HepG2 (cell line): Measurements from ENCODE around the gene WDR43. TPM values are rescaled to one million over a fixed set of nuclear protein-coding genes. Genes with fewer than 3 reads are reported as not detected.
A peak's percentile ranks its signal among the peaks of the same experiment; 100 is the strongest.

ENCODE experiments used
- FOXA1 ChIP-seq, 2 experiments: fragments of 450-650 bp in 1 of 2; sonication (generic) in 1 of 2; formaldehyde crosslinking in 1 of 2; IDR thresholded peaks; 2 replicates each; pipeline versions ENCODE4 v1.4.0 to v1.6.1; 2016 to 2020; ENCODE audit warnings: missing genetic modification reagents in 1 of 2
- JDP2 ChIP-seq: sonication (generic); formaldehyde crosslinking; IDR thresholded peaks from 2 replicates; pipeline ENCODE4 v1.8.1; 2022; ENCODE audit warnings: missing genetic modification reagents, borderline replicate concordance
- LCORL ChIP-seq, 2 experiments: fragments of 450-650 bp in 1 of 2; sonication (generic) in 1 of 2; formaldehyde crosslinking in 1 of 2; IDR thresholded peaks; 2 replicates each; pipeline versions ENCODE4 v1.5.0 to v1.6.1; 2017 to 2020; ENCODE audit warnings: antibody characterized with exemption in 1 of 2, missing genetic modification reagents in 1 of 2
- POGZ ChIP-seq: sonication (generic); formaldehyde crosslinking; IDR thresholded peaks from 2 replicates; pipeline ENCODE4 v1.4.0; 2020; ENCODE audit warnings: mild to moderate bottlenecking, missing genetic modification reagents
- POLR2AphosphoS2 ChIP-seq: IDR thresholded peaks from 2 replicates; pipeline ENCODE4 v1.6.1; 2011; ENCODE audit warnings: low read depth, low read length, improper control_type of control experiment
- RBM22 ChIP-seq: fragments of 200-400 bp; formaldehyde crosslinking; optimal IDR thresholded peaks from 2 replicates; pipeline ENCODE3; 2017; ENCODE audit warnings: mild to moderate bottlenecking, low read length, moderate library complexity
- SMC3 ChIP-seq: IDR thresholded peaks from 2 replicates; pipeline ENCODE4 v1.6.1; 2011; ENCODE audit warnings: low read length, improper control_type of control experiment
- ZNF331 ChIP-seq: sonication (generic); formaldehyde crosslinking; IDR thresholded peaks from 2 replicates; pipeline ENCODE4 v1.4.0; 2020; ENCODE audit warnings: missing genetic modification reagents
- ZNF501 ChIP-seq: sonication (generic); formaldehyde crosslinking; IDR thresholded peaks from 2 replicates; pipeline ENCODE4 v1.5.1; 2020; ENCODE audit warnings: mild to moderate bottlenecking, moderate library complexity, missing genetic modification reagents
- ZNF670 ChIP-seq: sonication (generic); formaldehyde crosslinking; IDR thresholded peaks from 2 replicates; pipeline ENCODE4 v1.8.0; 2022; ENCODE audit warnings: mild to moderate bottlenecking, missing genetic modification reagents, borderline replicate concordance
- polyA plus RNA-seq, 8 experiments: library from polyadenylated mRNA; depleted of rRNA in 3 of 8; stranded (reverse) in 7 of 8; unstranded in 1 of 8; fragments of >200 nt; fragmentation: Illumina TruSeq in 4 of 8; extraction: Trizol in 4 of 8; gene quantifications; 2 replicates each; pipeline versions ENCODE4 v1.2.1 to v1.2.3, GENCODE V29; 2011 to 2016; ENCODE audit warnings: low read depth in 4 of 8, missing spikeins in 1 of 8, mixed read lengths in 1 of 8; ENCODE audit not compliant: insufficient read depth in 1 of 8
- total RNA-seq, 5 experiments: library from RNA; depleted of rRNA; stranded (reverse); fragments of >200 nt; fragmentation: Illumina TruSeq; extraction: Trizol; gene quantifications; 2 replicates each; pipeline ENCODE4 v1.2.3, GENCODE V29; 2016; ENCODE audit warnings: low read depth in 1 of 5
- TF ChIP-seq, protein P1 (sequence below), 2 experiments: sonication (generic) in 1 of 2; formaldehyde crosslinking in 1 of 2; IDR thresholded peaks; 2 replicates each; pipeline versions ENCODE4 v1.4.0 to v1.6.1; 2018 to 2020; ENCODE audit warnings: missing genetic modification reagents in 2 of 2, borderline replicate concordance in 1 of 2, low read depth in 1 of 2, mild to moderate bottlenecking in 1 of 2, missing biosample characterization in 1 of 2
- TF ChIP-seq, protein P2 (sequence below): sonication (generic); formaldehyde crosslinking; IDR thresholded peaks from 2 replicates; pipeline ENCODE4 v1.5.1; 2020; ENCODE audit warnings: missing genetic modification reagents, mild to moderate bottlenecking, borderline replicate concordance
- TF ChIP-seq, protein P3 (sequence below): sonication (generic); formaldehyde crosslinking; IDR thresholded peaks from 2 replicates; pipeline ENCODE4 v1.4.0; 2020; ENCODE audit warnings: missing genetic modification reagents, borderline replicate concordance

The WDR43 gene
- total and polyA plus RNA-seq, 2 of the 13 experiments (the other 11 are each of a cell fraction or from before 2014, with no cell fraction given), result 121 to 167 TPM

DNA sequence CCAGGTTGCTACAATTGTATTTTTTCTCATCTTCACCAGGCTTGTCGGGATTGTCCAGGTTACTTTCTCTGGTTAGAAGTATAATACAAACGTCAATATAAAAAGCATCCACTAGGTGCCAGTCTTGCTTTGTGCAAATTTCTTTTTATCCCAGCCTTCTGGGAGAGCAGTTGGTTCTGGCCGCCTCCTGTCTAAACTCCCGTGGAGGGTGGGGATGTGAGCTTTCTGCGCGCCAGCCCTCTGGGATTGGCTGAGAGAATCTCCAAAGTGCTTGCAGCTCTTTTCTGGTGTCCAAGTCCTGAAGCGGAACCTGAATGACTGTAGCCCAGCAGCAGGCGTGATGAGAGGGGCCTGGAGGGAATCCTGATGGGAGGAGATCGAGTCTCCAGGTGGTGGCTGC, 64.2 kb downstream of the WDR43 start (continued):
- TF ChIP-seq LCORL (IDR thresholded peaks at IDR 0.05), result no peak
- TF ChIP-seq LCORL (CRISPR knock-in tag; IDR thresholded peaks at IDR 0.05), result no peak
- peak; percentile 64 for TF ChIP-seq ZNF501 (CRISPR knock-in tag)
- no peak for TF ChIP-seq ZNF331
- TF ChIP-seq, protein P1, sequence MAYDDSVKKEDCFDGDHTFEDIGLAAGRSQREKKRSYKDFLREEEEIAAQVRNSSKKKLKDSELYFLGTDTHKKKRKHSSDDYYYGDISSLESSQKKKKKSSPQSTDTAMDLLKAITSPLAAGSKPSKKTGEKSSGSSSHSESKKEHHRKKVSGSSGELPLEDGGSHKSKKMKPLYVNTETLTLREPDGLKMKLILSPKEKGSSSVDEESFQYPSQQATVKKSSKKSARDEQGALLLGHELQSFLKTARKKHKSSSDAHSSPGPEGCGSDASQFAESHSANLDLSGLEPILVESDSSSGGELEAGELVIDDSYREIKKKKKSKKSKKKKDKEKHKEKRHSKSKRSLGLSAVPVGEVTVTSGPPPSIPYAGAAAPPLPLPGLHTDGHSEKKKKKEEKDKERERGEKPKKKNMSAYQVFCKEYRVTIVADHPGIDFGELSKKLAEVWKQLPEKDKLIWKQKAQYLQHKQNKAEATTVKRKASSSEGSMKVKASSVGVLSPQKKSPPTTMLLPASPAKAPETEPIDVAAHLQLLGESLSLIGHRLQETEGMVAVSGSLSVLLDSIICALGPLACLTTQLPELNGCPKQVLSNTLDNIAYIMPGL (CRISPR knock-in tag; IDR thresholded peaks at IDR 0.05; ENCODE audit: borderline replicate concordance in 1 of 2, low read depth in 1 of 2), result no peak
- TF ChIP-seq, protein P2, sequence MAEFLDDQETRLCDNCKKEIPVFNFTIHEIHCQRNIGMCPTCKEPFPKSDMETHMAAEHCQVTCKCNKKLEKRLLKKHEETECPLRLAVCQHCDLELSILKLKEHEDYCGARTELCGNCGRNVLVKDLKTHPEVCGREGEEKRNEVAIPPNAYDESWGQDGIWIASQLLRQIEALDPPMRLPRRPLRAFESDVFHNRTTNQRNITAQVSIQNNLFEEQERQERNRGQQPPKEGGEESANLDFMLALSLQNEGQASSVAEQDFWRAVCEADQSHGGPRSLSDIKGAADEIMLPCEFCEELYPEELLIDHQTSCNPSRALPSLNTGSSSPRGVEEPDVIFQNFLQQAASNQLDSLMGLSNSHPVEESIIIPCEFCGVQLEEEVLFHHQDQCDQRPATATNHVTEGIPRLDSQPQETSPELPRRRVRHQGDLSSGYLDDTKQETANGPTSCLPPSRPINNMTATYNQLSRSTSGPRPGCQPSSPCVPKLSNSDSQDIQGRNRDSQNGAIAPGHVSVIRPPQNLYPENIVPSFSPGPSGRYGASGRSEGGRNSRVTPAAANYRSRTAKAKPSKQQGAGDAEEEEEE, result no peak
- no peak for TF ChIP-seq FOXA1 (IDR thresholded peaks at IDR 0.05)
- no peak for TF ChIP-seq FOXA1 (CRISPR knock-in tag; IDR thresholded peaks at IDR 0.05)
- TF ChIP-seq JDP2, result no peak
- TF ChIP-seq ZNF670 (CRISPR knock-in tag), result no peak
- no peak for TF ChIP-seq POGZ (CRISPR knock-in tag)
- peak; percentile 95 for TF ChIP-seq SMC3
- TF ChIP-seq POLR2AphosphoS2, result no peak
- no peak for TF ChIP-seq RBM22
- TF ChIP-seq, protein P3, sequence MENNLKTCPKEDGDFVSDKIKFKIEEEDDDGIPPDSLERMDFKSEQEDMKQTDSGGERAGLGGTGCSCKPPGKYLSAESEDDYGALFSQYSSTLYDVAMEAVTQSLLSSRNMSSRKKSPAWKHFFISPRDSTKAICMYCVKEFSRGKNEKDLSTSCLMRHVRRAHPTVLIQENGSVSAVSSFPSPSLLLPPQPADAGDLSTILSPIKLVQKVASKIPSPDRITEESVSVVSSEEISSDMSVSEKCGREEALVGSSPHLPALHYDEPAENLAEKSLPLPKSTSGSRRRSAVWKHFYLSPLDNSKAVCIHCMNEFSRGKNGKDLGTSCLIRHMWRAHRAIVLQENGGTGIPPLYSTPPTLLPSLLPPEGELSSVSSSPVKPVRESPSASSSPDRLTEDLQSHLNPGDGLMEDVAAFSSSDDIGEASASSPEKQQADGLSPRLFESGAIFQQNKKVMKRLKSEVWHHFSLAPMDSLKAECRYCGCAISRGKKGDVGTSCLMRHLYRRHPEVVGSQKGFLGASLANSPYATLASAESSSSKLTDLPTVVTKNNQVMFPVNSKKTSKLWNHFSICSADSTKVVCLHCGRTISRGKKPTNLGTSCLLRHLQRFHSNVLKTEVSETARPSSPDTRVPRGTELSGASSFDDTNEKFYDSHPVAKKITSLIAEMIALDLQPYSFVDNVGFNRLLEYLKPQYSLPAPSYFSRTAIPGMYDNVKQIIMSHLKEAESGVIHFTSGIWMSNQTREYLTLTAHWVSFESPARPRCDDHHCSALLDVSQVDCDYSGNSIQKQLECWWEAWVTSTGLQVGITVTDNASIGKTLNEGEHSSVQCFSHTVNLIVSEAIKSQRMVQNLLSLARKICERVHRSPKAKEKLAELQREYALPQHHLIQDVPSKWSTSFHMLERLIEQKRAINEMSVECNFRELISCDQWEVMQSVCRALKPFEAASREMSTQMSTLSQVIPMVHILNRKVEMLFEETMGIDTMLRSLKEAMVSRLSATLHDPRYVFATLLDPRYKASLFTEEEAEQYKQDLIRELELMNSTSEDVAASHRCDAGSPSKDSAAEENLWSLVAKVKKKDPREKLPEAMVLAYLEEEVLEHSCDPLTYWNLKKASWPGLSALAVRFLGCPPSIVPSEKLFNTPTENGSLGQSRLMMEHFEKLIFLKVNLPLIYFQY (CRISPR knock-in tag), result no peak
